ENCODE data around the gene ULK4.

ULK4 gene

GRCh38 chr3:41247055-41248004, 714.6 kb downstream of the ULK4 start:
- no peak for DNase-seq

GRCh38 chr3:41244620-41245336, 717.1 kb downstream of the ULK4 start:
- no peak for DNase-seq

- DNase-seq: no peak
Observed at GRCh38 chr3:41243183-41243582, 718.7 kb downstream of the ULK4 start.

GRCh38 chr3:41241800-41242571, 719.9 kb downstream of the ULK4 start:
- DNase-seq: no peak

GRCh38 chr3:41241161-41241560, 720.7 kb downstream of the ULK4 start:
- no peak for DNase-seq

GRCh38 chr3:41239587-41239986, 722.3 kb downstream of the ULK4 start:
- DNase-seq: no peak

GRCh38 chr3:41237907-41238306, 724.0 kb downstream of the ULK4 start:
- DNase-seq: no peak

- no peak for DNase-seq
Observed at GRCh38 chr3:41236228-41236627, 725.7 kb downstream of the ULK4 start.

- DNase-seq: no peak
Observed at GRCh38 chr3:41234823-41235721, 726.8 kb downstream of the ULK4 start.

GRCh38 chr3:41224120-41224806, 737.6 kb downstream of the ULK4 start:
- no peak for DNase-seq

- no peak for DNase-seq
Observed at GRCh38 chr3:41223691-41224090, 738.2 kb downstream of the ULK4 start.

- no peak for DNase-seq
Observed at GRCh38 chr3:41223078-41223477, 738.8 kb downstream of the ULK4 start.

- no peak for DNase-seq
Observed at GRCh38 chr3:41222501-41222900, 739.4 kb downstream of the ULK4 start.

- no peak for DNase-seq
Observed at GRCh38 chr3:41222012-41222411, 739.9 kb downstream of the ULK4 start.

- no peak for DNase-seq
Observed at GRCh38 chr3:41220906-41221677, 740.8 kb downstream of the ULK4 start.

GRCh38 chr3:41219424-41219823, 742.5 kb downstream of the ULK4 start:
- DNase-seq: no peak

- DNase-seq: no peak
Observed at GRCh38 chr3:41216993-41217392, 744.9 kb downstream of the ULK4 start.

GRCh38 chr3:41216422-41216821, 745.5 kb downstream of the ULK4 start:
- no peak for DNase-seq

GRCh38 chr3:41213588-41213987, 748.3 kb downstream of the ULK4 start:
- DNase-seq: no peak

GRCh38 chr3:41212088-41212487, 749.8 kb downstream of the ULK4 start:
- no peak for DNase-seq
